PFSK-1 (cell line): Measurements from ENCODE around the gene SORBS1.

ENCODE experiments used
- POLR2AphosphoS5 ChIP-seq: IDR thresholded peaks from 2 replicates; pipeline ENCODE4 v1.6.1; 2012; ENCODE audit warnings: low read depth, mild to moderate bottlenecking, control low read depth, low read length, moderate library complexity
- REST ChIP-seq, 2 experiments: IDR thresholded peaks; 2 replicates each; pipeline versions ENCODE4 v1.6.1 to v1.8.0; 2011 to 2012; ENCODE audit warnings: low read depth in 2 of 2, low read length in 2 of 2, control low read depth in 1 of 2, inconsistent platforms in 1 of 2, mild to moderate bottlenecking in 1 of 2, moderate library complexity in 1 of 2; ENCODE audit not compliant: insufficient read depth in 1 of 2
- SIN3A ChIP-seq: IDR thresholded peaks from 2 replicates; pipeline ENCODE4 v1.6.1; 2012; ENCODE audit warnings: mild to moderate bottlenecking, low read length, moderate library complexity, borderline replicate concordance; ENCODE audit not compliant: insufficient read depth

- no peak for TF ChIP-seq POLR2AphosphoS5
- no peak for TF ChIP-seq REST (IDR thresholded peaks at IDR 0.05; ENCODE audit: insufficient read depth in 1 of 2, low read depth in 2 of 2, low read length in 2 of 2)
- TF ChIP-seq SIN3A: no peak
Observed at GRCh38 chr10:95525033-95525418, 36.1 kb downstream of the SORBS1 start.
